GM20431 (cell line): ENCODE measurements around the gene ABO.
"Not testable (repeated sequence)": the region's sequence is repeated elsewhere in the genome, so short reads cannot be mapped to it uniquely, and the experiment has no call there.

Experiments
- in situ Hi-C: fragments of 300-500 bp; cut with MseI, MboI; formaldehyde crosslinking; loops from one replicate; pipeline ENCODE4 v1.15.0; 2020; ENCODE audit warnings: low sequenced_read_pairs; ENCODE audit not compliant: unreplicated experiment

Gene ABO

DNA sequence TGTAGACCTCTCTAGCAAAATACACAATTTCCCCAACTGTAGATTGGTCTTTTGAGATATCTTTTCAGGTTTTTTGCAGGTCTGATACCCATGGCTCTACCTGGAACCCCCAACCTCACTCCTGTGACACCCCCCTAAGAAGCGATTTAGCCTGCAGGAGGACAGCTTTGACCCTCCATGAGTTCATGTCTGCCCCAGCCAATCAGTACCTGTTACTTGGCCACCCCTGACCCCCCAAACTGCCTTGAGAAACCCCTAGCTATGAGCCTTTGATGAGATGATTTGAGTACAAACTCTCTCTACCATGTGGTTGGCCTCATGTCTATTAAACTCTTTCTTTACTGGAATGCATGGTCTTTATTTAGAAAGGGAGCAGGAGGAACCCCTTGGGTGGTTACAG lies 25.7 kb downstream of the ABO start:
- in situ Hi-C loops, result no loop called here

DNA sequence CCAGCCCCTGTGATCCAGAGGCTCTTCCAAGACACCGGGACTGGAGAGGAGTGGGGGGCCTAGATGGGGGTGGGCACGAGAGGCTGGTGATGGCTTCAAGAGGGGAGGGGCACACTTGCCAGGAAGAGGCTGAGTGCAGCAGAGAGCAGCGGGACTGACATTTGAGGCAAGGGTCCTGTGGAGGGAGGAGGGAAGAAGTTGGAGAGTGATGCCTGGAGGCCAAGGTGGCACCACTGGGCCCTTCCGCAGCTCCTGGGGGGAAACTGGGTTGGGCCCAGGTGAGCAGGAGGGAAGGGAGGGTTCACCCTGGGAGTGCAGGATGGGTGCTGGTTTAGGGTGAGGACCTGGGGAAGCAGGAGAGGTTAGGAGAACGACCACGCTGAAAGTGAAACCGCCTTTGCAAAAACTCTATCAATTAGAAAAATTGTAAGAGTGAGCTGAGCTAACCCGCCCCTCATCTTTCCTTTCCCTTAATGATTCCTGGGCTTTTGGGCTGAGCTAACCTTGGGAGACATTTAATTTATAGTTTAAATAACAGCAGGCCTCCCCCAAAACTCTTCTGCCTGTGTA lies 26.2 kb downstream of the ABO start:
- in situ Hi-C loops, result no loop called here

DNA sequence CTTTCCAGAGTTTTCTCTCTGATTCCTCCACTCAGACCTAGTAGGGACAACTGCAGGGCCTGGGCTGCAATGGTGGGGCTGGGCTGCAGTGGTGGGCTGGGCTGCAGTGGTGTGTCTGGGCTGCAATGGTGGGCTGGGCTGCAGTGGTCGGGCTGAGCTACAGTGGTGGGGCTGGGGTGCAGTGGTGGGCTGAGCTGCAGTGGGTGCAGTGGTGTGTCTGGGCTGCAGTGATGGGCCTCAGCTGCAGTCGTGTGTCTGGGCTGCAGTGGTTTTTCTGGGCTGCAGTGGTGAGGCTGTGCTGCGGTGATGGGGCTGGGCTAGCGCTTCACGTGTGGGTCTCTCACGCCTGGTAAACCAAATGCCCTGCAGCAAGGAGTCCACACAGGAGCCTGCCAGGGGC lies 27.4 kb downstream of the ABO start:
- in situ Hi-C loops, result no loop called here

DNA sequence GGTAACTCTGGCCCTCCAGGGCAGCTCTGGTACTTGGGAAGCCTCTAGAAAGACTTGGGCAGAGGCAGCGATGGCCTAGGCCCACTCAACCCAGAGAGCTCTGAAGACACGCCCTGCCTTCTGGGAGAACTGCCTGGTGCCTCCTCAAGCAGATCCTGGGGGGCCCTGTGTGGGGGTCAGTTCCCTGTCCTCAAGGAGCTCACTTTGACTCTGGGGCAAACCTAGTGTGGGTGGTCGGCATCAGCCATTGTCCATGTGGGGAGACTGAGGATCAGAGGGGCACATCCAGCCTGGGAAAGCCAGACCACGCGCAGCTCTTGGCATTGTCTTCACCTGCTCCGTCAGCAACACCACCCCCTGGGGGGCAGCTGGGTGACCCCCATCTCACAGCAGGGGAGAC lies 28.0 kb downstream of the ABO start:
- in situ Hi-C loops, result no loop called here

DNA sequence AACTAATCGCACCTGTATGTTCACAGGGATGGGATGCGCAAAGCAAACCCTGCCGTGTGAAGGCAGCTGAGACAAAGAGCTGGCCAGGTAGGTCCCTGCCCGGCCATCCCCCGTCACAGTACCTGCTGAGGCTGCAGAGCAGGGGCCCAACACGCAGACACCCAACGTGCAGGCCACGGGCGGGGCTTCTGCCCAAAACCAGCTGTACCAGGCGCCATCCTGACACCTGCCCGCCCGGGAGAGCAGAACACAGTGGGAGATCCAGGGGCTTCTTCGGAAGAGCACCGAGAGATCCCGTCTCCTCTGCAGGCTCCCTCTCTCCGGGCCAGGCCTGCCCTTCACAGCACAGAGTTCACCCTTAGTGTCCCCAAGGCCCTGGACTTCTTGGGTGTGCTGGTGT lies 28.4 kb downstream of the ABO start:
- in situ Hi-C loops, result no loop called here

DNA sequence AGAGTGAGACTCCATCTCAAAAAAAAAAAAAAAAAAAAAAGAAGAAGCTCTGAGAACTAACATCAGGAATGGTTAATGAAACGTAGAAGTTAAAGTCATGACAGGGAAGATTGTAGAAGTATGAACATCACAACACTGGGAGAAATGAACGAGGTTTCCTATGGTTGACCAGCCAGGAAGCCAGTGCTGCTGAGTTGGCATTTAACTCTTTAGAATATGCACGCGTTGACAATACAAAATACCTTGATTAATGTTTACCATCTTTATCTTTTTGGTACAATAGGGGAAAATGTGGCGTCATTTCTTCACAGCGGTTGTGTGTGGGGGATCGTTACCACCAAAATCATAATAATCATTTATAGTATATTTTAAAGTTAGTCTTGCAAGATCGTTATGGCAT lies 32.0 kb downstream of the ABO start:
- in situ Hi-C loops, result no loop called here

DNA sequence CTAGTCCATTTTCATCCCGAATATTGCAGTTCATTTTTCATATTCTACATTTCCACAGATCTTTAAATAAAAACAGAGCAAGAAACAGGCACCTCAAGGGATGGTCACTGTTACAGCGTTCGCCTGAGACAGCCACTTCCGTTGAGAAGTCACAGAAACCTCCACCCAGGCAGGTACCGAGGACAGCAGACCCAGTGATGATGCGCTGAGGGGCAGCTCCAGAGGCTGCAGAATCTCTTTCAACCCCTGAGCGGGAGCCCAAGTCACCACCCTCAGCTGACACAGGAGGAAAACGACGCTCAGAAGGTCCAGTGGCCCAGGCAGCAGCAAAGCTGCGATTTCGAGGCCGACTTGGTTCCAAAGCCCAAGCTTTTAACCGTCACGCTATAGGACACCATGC lies 32.8 kb downstream of the ABO start:
- in situ Hi-C loops, result no loop called here

DNA sequence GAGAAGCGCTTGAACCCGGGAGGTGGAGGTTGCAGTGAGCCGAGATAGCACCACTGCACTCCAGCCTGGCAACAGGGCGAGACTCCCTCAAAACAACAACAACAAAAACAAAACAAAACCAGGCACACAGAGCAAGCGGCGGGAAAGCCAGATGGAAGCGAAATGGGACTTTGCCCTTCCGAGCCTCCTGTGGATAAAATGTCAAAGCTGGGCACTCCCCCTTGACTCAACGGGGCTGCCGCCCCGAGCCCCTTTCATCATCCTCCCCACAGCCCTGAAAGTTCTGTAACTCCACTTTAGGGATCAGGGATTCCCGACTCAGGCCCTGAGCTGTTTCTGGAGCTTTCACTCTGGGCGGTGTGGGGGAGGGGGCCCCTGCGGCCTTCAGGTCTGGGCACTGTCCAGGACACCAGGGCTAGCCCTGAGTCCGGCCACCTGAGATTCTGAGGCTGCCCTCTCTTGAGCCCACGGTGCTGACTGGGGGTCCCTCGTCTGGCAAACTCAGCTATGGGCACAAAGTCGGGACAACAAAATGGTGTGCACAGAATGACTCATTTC lies 35.4 kb downstream of the ABO start:
- in situ Hi-C loops, result no loop called here

DNA sequence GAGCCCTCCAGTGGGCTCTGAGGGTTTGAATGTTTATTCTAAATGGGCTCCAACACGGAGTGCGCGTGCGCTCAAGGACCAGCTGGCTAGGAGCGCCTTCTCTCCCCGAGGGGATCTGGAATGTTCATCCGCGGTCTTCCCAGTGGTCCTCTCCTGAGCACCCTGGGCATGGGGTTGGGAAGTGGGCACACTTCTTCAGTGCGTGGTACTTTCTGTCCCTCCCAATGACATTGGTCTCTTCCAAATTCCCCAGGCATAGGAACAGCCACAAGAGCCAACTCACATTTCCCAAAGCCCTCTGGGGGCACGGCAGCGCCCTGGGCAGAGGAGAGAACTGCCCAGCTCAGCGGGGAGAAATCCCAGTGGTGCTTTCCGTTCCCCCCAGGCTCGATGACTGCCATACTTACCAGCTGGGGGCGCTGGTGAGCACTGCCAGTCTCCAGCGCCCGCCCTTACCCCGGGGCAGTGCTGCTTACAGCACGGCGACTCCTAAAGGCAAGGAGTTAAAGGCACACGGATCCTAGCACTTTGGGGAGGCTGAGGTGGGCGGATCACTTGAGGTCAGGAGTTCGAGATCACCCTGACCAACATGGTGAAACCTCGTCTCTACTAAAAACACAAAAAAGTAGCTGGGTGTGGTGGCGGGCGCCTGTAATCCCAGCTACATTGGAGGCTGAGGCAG lies 36.0 kb downstream of the ABO start:
- in situ Hi-C loops, result no loop called here

DNA sequence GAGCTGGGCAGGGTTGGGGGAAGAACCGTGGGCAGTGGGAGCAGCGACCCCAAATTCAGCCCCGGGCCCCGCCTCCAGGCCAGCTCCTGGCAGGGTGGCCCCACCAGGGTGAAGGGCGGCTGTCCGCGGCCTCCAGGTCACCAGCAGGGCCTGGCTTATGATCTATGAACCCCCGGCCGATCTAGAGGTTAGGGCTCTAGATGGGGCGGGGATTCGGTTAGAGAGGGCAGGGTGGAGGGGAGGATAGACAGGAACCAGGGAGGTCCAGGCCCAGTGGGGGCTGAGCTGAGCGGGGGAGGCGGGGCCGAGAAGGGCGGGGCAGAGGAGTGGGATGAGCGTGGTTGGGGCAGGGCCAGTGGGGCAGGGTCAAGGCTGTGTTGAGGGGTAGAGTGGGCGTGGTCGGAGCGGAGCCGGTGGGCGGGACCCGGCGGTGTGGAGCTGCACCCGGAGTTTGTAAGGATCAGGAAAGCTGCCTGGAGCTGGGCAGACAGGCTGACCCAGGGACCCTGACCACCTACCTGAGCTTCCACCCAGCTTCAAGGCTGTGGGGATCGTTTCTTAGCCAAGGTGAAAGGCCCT lies 36.6 kb downstream of the ABO start:
- in situ Hi-C loops, result no loop called here

DNA sequence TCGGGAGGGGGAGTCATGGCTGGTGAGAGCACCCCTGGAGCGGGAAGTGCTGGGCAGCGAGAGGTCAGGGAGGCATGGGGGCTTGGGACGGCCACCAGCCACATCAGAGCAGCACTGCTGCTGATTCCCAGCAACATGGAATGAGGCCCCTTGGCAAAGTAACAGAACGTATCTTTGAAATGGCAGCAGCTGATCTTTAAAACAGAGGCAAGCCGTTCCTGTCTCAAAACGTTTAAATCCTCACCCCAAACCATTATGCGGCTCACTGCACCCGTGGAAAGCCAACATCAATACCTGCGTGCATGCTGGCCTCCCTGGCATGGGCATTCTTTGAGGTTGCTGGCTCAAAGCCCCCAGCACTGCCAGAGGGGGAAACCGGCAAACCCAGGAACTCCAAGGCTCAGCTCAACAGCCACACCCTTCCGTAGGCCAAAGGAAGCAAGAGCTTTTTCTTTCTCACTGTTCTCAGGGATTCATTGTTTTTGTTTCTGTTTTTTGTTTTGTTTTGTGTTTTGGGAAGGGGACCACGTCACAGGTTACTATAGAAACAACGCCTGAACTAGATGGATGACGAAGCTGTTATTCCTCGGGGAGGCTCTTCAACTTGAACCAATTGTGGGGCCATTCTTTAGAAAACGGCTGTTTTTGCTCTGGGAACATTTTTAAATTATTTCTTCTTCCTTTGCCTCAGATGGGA lies 37.8 kb downstream of the ABO start:
- in situ Hi-C loops, result no loop called here

DNA sequence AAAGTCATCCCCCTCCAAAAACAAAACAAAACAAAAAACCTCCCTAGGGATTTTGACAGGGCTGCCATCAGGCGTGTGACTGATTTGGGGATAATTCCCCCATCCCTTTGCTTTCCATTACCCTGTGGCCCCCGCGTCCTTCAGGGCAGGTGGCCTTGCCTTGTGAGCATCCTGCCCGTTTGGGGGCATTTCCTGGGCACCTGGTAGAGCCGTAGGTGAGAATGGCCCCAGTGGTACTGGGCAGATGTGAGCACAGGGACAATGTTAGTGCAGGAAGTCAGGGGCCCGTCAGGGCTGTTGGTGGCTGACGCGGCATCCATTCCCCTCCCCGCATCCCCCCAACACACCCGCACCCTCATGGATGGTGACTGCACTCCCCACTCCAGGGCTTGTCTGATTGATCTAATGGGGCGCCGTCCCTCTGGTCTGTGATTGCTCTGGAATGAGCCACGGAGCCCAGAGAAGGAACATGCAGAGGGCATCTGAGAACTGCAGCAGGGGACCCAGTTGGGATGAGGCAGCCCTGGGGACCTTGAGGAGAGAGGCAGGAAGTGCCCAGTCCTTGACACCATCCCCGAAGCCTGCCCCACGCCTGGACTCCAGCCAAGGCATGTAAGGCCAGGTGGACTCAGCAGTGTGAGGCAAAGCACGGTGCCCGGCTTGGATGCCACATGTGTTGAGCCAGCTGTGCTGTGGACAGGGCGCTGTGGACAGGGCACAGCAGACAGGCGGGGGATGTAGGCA lies 38.5 kb downstream of the ABO start:
- in situ Hi-C loops, result not testable (repeated sequence)

DNA sequence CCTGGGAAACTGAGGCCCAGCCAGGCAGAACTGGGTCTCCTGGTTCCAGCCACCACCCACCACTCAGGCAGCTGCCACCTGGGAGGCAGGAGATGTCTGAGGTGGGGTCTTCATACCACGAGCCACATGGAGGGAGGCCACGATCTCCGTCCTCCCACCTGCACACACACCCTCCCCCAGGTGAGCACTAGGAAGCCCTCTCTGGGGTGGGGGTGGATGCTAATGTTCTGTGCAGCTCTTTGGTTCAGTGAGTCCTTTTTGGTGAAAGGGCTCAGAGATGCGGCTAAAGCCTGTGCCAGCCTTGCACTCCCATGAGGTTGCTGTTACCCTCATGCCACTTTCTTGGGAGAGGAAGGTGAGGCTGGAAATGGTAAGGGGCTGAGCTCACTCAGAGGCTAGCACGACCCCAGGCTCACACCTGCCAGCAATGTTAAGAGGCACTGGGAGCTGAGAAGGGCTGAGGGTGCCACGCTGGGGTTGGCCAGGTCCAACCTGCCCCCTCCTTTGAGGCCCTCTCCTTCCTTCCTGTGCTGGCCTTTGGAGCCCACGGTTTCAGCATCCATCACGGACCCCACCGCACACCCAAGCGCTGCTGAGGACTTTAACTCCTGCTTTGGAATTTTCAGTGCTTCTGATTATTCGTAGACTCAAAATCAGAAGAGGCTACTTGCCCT lies 39.3 kb downstream of the ABO start:
- in situ Hi-C loops, result no loop called here

DNA sequence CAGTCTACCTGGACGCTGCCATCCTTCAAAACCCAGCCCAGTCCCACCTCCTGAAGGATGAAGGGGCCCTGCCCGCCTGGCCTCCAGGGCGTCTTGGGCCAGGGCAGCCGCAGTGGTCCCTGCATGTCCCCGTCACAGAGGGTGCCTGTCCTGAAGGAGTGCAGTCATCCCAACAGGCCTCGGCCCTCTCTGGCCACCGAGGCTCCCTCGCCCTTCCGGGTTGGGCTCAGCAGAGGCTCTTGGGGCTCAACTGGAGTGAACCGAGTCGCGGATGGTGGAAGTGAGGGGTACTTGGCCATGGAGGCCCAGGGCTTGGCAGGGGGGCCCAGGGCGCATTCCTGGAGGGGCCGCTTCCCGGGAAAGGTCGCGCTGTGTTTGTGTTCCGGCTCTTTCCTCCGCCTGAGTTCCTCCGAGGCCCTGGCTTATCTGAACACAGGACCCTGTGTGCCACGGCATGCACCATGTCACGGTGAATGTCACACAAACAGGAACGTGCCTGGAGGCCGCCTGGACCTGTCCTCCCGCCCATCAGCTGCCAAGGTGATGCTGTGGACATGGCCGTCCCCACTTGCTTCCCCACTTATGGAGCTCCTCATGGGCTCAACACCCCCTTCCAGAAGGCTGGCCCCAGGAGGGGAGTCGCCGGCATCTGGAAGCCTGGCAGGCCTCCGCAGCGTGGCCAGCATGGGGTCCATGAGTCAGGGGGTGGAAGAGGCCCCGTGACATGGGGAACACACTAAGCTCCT lies 40.3 kb downstream of the ABO start:
- in situ Hi-C loops, result no loop called here

DNA sequence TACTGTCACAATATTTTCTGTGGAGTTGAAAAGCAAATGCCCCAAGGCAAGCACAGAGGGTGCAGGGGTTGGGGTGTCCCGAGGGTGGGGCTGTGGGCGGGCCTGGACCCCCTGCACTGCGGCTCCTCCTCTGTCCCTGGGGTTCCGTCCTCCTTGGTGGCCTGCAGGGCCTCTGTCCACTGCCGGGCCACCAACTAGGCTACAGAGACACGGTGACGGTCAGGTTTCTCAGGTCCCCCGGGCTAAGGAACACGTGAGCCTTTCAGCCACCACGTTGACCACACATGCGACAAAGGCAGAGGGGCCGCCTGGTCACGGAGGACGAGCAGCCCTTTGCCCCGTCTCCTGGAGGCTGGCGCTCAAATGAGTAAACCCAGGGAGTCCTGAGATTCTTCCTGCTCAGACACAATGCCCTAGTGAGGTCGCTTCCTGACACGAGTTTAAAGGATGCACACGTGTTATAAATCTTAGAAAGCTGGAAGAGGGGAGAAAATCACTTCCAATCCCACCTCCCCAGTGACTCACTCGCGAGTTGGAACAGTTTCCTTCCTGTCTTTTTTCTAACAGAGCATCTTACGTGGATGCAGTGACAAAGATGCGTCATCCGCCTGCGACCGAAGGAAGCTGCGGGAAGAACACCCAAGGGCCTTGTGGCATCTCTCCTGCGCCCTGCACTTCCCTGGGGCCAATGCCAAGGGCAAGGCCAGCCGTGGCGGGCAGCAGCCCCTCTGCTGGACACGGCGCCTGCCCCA lies 41.1 kb downstream of the ABO start:
- in situ Hi-C loops, result no loop called here

DNA sequence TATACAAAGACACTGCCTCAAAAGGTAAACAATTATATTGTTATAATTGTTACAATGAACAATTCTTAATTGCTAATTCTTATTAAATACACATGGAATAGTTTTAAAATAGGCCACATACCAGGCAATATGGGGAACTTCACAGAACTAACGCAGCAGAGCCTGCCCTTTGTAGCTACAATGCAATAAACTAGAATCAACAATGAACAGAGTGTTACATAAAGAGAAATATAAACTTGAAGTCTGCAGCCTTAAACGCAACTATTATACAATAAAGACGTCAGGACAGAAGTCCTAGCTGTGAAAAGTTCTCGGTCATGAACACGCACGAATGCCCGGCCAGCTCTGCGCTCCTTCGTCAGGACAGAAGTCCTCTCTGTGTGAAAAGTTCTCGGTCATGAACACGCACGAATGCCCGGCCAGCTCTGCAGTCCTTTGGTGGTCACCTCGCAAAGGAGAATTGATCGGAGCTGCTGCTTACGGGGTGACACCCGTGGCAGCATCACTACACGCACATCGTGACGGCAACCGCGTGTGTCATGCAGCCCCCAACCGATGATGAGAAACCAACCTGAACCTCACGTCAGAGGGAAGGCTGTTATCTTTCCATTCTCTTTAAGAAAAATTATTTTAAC lies 43.0 kb downstream of the ABO start:
- in situ Hi-C loops, result not testable (repeated sequence)

DNA sequence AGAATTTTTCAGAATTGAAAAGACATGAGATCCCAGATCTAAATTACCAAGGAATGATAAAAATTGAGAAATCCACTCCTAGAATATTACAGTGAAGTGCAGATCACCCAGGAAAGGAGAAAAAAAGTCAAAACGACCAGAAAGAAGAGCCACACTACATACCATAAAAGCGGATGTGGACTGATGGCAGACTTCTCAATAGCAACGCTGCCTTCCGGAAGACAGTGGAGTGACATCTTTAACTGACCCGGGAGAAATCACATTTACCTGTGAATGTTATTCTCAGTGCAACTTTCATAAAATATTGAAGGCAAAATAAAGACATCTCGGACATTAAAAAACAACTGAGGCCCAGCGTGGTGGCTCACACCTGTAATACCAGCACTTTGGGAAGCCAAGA lies 44.5 kb downstream of the ABO start:
- in situ Hi-C loops, result not testable (repeated sequence)

DNA sequence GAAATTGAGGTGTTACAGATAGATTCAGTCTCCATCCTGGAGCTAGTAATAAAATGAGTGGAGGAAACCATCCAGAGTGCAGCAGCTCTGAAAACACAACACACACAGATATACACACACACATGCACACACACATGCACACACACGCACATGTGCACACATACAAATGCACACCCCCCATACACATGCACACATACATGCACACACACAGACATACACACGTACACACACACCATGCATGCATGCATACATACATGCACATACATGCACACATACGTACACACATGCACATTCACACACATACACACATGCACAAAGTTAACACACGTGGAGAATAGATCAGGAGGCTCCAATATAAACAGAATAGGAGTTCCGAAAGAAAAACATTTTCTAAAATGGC lies 44.9 kb downstream of the ABO start:
- in situ Hi-C loops, result no loop called here
